GM10266 (cell line): ENCODE data around the gene MAP1LC3B.

Source experiments
- DNase-seq: peaks from one replicate; pipeline ENCODE4 v3.0.0; 2012; ENCODE audit errors: extremely low spot score
- TF ChIP-seq, protein P1 (sequence below): IDR thresholded peaks from 2 replicates; pipeline ENCODE4 v1.5.1; 2012; ENCODE audit warnings: mild to moderate bottlenecking, low read depth; ENCODE audit not compliant: control insufficient read depth, insufficient read depth; ENCODE audit errors: missing control alignments

The MAP1LC3B gene

DNA sequence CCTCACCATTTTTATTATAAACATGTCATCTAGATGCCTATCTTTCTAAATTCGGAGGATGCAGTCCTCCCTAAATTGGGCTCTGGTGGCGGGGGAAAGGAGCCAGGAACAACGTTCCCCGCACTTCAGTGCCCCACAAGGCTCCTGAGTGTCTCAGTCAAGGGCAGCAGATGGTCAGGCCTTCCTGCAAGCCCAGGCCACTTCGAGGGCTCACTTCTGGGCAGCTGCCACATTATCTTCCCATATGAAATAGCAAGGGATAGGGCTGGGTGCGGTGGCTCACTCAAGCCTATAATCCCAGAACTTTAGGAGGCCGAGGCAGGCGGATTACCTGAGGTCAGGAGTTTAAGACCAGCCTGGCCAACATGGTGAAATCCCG, 40.8 kb upstream of the MAP1LC3B start:
- TF ChIP-seq, protein P1, sequence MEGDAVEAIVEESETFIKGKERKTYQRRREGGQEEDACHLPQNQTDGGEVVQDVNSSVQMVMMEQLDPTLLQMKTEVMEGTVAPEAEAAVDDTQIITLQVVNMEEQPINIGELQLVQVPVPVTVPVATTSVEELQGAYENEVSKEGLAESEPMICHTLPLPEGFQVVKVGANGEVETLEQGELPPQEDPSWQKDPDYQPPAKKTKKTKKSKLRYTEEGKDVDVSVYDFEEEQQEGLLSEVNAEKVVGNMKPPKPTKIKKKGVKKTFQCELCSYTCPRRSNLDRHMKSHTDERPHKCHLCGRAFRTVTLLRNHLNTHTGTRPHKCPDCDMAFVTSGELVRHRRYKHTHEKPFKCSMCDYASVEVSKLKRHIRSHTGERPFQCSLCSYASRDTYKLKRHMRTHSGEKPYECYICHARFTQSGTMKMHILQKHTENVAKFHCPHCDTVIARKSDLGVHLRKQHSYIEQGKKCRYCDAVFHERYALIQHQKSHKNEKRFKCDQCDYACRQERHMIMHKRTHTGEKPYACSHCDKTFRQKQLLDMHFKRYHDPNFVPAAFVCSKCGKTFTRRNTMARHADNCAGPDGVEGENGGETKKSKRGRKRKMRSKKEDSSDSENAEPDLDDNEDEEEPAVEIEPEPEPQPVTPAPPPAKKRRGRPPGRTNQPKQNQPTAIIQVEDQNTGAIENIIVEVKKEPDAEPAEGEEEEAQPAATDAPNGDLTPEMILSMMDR, result no peak
- no peak for DNase-seq

DNA sequence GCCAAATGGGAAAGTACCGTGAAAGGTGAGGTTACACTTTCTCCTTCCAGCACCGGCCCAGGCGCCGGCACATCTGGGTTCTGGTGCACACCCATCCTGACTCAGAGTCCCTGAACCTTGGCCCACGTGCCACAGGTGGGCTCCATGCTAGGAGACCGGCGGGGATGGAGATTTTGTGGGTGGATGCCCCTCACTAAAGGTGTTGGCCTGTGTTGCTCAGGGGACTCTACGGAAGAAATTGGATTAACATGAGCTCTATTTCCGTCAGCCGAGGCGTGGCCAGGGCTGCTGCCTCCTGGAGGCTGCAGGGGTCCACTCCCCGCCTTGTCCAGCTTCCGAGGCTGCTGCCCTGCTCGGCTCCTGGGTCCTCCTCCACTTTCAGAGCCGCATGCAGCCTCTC, 39.3 kb upstream of the MAP1LC3B start:
- DNase-seq, result no peak

DNA sequence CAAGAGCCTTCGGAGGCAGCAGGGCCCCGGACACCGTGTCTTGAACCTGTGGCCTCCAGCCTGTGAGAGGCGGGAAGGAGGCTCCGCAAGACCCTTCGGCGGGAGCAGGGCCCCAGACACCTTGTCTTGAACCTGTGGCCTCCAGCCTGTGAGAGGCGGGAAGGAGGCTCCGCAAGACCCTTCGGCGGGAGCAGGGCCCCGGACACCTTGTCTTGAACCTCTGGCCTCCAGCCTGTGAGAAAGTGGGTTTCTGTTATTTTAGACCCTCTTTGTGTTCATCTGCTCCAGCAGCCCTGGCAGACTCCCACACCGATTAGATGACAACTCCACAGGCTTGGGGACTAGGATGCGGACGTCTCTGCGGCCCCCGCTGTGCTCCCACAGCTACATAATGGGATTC, 38.5 kb upstream of the MAP1LC3B start:
- DNase-seq, result no peak
- TF ChIP-seq, protein P1, result no peak

More for the DNA sequence above, 39.3 kb upstream of the MAP1LC3B start:
- TF ChIP-seq, protein P1, result no peak

DNA sequence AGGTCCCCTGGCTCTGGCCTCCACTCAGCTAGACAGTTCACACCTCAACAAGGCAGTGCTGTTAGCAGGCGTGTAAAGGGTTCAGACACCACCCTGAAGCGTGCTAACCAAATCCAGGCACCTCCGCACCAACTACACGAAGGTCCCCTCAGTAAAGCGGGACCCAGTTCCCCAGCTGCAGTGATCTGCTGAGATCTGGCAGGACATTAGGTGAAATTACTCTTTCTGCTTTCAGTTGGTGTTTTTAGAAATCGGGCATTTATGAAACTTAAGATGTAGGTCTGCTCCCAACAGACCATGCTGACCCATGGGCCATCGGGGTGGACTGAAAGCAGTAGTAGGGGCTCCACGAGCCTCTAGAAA, 35.7 kb upstream of the MAP1LC3B start:
- no peak for DNase-seq
- TF ChIP-seq, protein P1, result no peak

DNA sequence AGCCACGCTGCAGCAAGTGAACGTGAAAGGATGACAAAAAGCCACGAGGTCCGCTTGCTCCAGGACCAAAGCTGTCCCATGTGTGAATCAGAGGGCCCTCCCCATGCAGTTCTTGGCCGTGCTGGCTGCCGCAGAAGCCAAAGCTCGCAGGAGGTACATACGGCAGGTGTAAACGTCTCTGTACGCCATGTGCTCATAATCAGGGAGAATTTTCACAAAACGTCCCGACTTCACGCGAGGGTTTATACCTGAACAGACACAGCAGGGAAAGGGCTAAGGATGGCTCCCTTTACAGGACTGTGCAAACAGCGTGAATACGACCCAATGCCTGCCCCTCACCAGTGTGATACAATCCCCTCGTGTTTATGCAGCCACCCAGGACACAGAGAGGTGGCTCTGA, 33.9 kb upstream of the MAP1LC3B start:
- no peak for DNase-seq
- TF ChIP-seq, protein P1, result no peak

DNA sequence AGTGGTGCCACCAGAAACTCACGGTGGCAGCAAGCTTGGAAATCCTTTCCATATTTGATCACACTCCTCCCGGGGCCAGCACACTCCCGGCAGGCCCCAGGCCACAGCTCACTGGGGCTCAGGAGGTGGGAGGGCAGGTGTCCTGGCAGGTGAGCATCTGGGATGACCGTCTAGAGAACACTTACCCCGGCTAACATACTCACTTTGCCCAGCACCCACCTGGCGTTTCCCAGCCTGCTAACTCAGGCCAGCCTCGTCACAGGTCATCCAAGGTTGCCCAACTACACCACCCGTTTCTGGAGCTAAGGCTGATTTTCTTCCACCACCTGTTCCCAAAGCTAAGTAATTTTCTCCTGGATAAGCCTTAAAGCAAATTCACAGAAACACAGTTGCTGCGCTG, 33.4 kb upstream of the MAP1LC3B start:
- TF ChIP-seq, protein P1, result no peak
- DNase-seq, result no peak

DNA sequence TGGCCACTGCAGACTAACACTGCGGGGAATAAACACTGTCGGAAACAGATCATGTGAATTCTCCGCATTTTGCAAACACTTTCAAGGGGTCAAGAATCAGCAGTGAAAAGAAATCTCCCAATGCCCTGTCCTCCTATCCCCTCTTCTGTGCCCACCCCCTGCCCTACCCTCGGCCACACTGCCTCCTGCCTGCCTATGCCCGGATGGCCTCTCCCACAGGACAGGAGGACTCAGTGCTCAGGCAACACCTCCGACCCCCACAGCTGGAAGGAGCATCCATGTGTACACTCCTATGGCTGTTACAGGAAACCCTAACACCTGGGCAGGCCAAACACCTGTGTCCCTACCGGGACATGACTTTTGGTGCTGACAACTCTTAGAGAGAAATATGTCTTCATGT, 33.0 kb upstream of the MAP1LC3B start:
- TF ChIP-seq, protein P1, result no peak
- DNase-seq, result no peak
